Calu3 (cell line): ENCODE results near the gene GBA3. TPM values are rescaled to one million over a fixed set of nuclear protein-coding genes. Genes with fewer than 3 reads are reported as not detected.

Experiments
- BruUV-seq: library from RNA; stranded (reverse); fragments of 400-500 nt; replicated peaks from 2 replicates; lab custom pipeline; 2021; lab: Mats Ljungman, UMichigan
- CTCF ChIA-PET: fragments of 300-600 bp; sonication (Branson Sonifier 250); formaldehyde crosslinking; loops from one replicate; lab custom pipeline; 2022; ENCODE audit warnings: antibody characterized with exemption; lab: Charles Lee
- DNase-seq: peaks from one replicate; pipeline ENCODE4 v3.0.0; 2022
- H3K27ac Mint-ChIP-seq: one replicate; pipeline ENCODE4 v1.8.0; 2022; ENCODE audit warnings: mixed read lengths; ENCODE audit not compliant: unreplicated experiment
- H3K27me3 Mint-ChIP-seq: one replicate; pipeline ENCODE4 v1.8.0; 2022; ENCODE audit warnings: mixed read lengths; ENCODE audit not compliant: unreplicated experiment
- H3K36me3 Mint-ChIP-seq: one replicate; pipeline ENCODE4 v1.8.0; 2022; ENCODE audit warnings: mild to moderate bottlenecking, moderate library complexity, mixed read lengths; ENCODE audit not compliant: insufficient read depth, unreplicated experiment
- H3K4me1 Mint-ChIP-seq: one replicate; pipeline ENCODE4 v1.8.0; 2022; ENCODE audit warnings: mild to moderate bottlenecking, low read depth, mixed read lengths; ENCODE audit not compliant: unreplicated experiment
- H3K4me3 Mint-ChIP-seq: one replicate; pipeline ENCODE4 v1.8.0; 2022; ENCODE audit warnings: mild to moderate bottlenecking, low read depth, moderate library complexity, mixed read lengths; ENCODE audit not compliant: unreplicated experiment
- H3K9me3 Mint-ChIP-seq: one replicate; pipeline ENCODE4 v1.8.0; 2022; ENCODE audit warnings: low read depth, mixed read lengths; ENCODE audit not compliant: unreplicated experiment
- CTCF ChIP-seq: fragments of 200-600 bp; IDR thresholded peaks from one replicate; pipeline ENCODE4 v1.8.0; 2022; ENCODE audit warnings: antibody characterized with exemption; ENCODE audit not compliant: unreplicated experiment
- intact Hi-C: fragments of 100-400 bp; cut with micrococcal nuclease; formaldehyde crosslinking; loops from one replicate; pipeline ENCODE4 v1.10.0; 2022; ENCODE audit not compliant: unreplicated experiment
- total RNA-seq: library from RNA; stranded (reverse); gene quantifications from 2 replicates; pipeline ENCODE4 v1.2.3, GENCODE V29; 2022

GBA3 gene
- total RNA-seq, 1 experiment from 2014 or later = 0.21 TPM

DNA sequence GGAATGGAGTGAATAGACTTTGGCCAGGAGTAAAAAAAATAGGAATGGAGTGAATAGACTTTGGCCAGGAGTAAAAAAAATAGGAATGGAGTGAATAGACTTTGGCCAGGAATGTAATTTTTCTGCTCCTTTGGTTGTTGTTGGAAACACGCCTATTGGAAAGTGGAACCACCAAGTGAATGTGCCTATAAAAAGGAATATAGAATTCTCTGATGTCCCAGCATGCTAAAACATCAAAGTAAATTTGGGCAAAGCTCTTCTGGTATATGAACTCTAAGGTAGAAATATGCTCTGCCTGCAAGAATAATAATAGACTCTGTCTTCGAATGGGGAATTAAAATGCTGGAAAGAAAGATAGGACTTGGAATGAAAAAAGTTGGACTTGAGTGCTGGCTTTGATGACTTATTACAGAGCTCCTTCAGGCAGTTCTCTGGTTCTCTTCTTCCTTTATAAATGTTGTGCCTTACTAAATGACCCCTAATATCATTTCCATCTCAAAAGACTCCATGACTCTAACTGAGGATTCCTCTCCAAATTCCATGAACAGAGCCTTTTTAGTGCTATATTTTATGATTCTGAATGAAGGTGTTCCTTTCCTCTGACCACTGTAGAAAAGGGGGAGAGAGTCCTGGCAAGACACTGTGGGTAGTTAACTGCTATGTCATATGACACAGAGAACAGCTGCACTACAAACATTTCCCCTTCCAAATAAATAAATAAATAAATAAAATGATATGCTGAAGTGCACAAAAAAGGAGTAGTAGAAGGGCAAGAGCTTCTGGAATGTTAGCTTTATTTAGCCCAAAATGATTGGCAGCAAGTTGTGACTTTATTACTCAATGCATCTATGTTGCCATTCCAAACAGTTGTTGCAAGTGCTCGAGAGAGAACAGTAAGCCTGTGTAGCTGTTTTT lies 13.5 kb upstream of the GBA3 start:
- no TSS peak for BruUV-seq
- H3K4me1 Mint-ChIP-seq = no peaks in the 10 kb centered on the region
- CTCF ChIA-PET = no interaction called here
- H3K9me3 Mint-ChIP-seq = no peaks in the 10 kb centered on the region
- no peak for TF ChIP-seq CTCF
- no peak overlapping the region for H3K27ac Mint-ChIP-seq
- no peaks in the 10 kb centered on the region for H3K27me3 Mint-ChIP-seq
- intact Hi-C loops = no loop called here
- H3K36me3 Mint-ChIP-seq = no peaks in the 10 kb centered on the region
- H3K4me3 Mint-ChIP-seq = no peak overlapping the region
- no peak for DNase-seq

GRCh38 chr4:22680065-22680642 lies 12.6 kb upstream of the GBA3 start:
- no peak for DNase-seq
- Mint-ChIP-seq H3K4me1 (no peaks in the 10 kb centered on the region), H3K36me3 (no peaks in the 10 kb centered on the region), H3K27me3 (no peaks in the 10 kb centered on the region), H3K4me3 (no peak overlapping the region), H3K9me3 (no peaks in the 10 kb centered on the region), H3K27ac (no peak overlapping the region)
- no TSS peak for BruUV-seq
- intact Hi-C loops = no loop called here
- no peak for TF ChIP-seq CTCF
- CTCF ChIA-PET = no interaction called here

DNA sequence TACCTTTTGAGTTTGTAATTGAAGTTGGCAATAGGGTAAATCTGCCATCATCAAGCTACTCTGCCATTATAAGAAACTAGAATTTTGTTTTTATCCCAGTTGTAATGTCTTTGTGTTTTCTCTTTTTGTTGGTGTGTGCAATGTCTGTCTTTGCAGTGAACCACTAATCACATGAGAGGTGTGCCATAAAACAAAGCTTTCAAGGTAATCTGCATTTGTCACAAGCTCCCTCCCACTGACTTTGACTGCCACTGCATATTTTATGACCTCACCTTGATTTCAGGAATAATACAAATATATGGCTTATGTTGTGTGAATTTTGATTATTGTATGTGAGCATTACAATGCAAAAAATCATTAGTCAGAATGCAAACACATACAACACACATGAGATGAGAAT lies 9.0 kb upstream of the GBA3 start:
- intact Hi-C loops = no loop called here
- no peak for TF ChIP-seq CTCF
- H3K4me3 Mint-ChIP-seq = no peak overlapping the region
- H3K9me3 Mint-ChIP-seq = no peaks in the 10 kb centered on the region
- no peak for DNase-seq
- H3K4me1 Mint-ChIP-seq = no peaks in the 10 kb centered on the region
- no peaks in the 10 kb centered on the region for H3K36me3 Mint-ChIP-seq
- H3K27ac Mint-ChIP-seq = no peak overlapping the region
- H3K27me3 Mint-ChIP-seq = no peaks in the 10 kb centered on the region
- CTCF ChIA-PET = no interaction called here
- BruUV-seq = no TSS peak

DNA sequence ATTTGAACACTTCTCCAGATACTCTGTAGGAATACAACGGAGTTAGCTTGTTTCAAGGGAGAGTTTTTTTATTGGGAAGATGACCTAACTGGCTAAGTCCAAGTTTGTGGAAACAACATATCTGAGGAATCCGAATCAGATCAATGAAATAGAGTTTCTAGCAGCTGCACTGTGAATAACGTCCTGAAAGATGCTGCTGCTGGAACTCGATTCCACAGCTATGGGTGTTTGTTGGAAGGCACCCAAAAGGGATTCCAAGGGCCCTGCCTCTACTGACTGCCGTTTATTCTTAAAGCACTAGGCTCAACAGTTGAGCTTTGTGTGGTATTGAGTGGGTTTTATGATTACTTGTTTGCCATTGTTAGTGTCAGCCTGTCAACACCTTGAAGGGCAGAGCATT lies 6.6 kb upstream of the GBA3 start:
- H3K27me3 Mint-ChIP-seq = no peaks in the 10 kb centered on the region
- no peaks in the 10 kb centered on the region for H3K4me1 Mint-ChIP-seq
- no peak overlapping the region for H3K4me3 Mint-ChIP-seq
- TF ChIP-seq CTCF = no peak
- CTCF ChIA-PET = no interaction called here
- BruUV-seq = no TSS peak
- no peak for DNase-seq
- no peaks in the 10 kb centered on the region for H3K9me3 Mint-ChIP-seq
- no peak overlapping the region for H3K27ac Mint-ChIP-seq
- H3K36me3 Mint-ChIP-seq = no peaks in the 10 kb centered on the region
- intact Hi-C loops = no loop called here
